ENCODE data around the gene CNOT6.

GRCh38 chr5:180521591-180521990 is 27.4 kb downstream of the CNOT6 start:
- no peak for TF ChIP-seq POLR2A (IDR thresholded peaks at IDR 0.05)
- TF ChIP-seq CTCF (IDR thresholded peaks at IDR 0.05) = no peak
- no peak for TF ChIP-seq POLR2AphosphoS5 (IDR thresholded peaks at IDR 0.05)
